Neural crest cell (in vitro differentiated cells): ENCODE measurements around the gene CSRP1. TPM values are rescaled to one million over a fixed set of nuclear protein-coding genes. Genes with fewer than 3 reads are reported as not detected.

Experiments
- DNase-seq: peaks from one replicate; pipeline ENCODE4 v3.0.0; 2021; ENCODE audit warnings: low read depth, mixed read lengths, low spot score
- H3K27ac Mint-ChIP-seq: one replicate; pipeline ENCODE4 v1.8.0; 2021; ENCODE audit warnings: mild to moderate bottlenecking, mixed read lengths; ENCODE audit not compliant: unreplicated experiment
- H3K27me3 Mint-ChIP-seq: 2 replicates; pipeline ENCODE4 v1.8.0; 2021; ENCODE audit warnings: low read depth, mild to moderate bottlenecking, mixed read lengths
- H3K36me3 Mint-ChIP-seq: 2 replicates; pipeline ENCODE4 v1.8.0; 2021; ENCODE audit warnings: low read depth, mild to moderate bottlenecking, mixed read lengths
- H3K4me1 Mint-ChIP-seq: 2 replicates; pipeline ENCODE4 v1.8.0; 2021; ENCODE audit warnings: mixed read lengths
- H3K4me3 Mint-ChIP-seq: one replicate; pipeline ENCODE4 v1.8.0; 2021; ENCODE audit warnings: mild to moderate bottlenecking, mixed read lengths
- H3K9me3 Mint-ChIP-seq: 2 replicates; pipeline ENCODE4 v1.8.0; 2021; ENCODE audit warnings: mixed read lengths
- total RNA-seq: library from RNA; stranded (reverse); gene quantifications from 2 replicates; pipeline ENCODE4 v1.2.1, GENCODE V29; 2021
- TF ChIP-seq, protein P1 (sequence below): fragments of 200-600 bp; sonication (generic); conservative IDR thresholded peaks from 2 replicates; pipeline ENCODE4 v1.5.0; 2021; ENCODE audit warnings: antibody characterized with exemption, mild to moderate bottlenecking

Gene CSRP1
- total RNA-seq, 1 donor from 2014 or later = 1.5 TPM

DNA sequence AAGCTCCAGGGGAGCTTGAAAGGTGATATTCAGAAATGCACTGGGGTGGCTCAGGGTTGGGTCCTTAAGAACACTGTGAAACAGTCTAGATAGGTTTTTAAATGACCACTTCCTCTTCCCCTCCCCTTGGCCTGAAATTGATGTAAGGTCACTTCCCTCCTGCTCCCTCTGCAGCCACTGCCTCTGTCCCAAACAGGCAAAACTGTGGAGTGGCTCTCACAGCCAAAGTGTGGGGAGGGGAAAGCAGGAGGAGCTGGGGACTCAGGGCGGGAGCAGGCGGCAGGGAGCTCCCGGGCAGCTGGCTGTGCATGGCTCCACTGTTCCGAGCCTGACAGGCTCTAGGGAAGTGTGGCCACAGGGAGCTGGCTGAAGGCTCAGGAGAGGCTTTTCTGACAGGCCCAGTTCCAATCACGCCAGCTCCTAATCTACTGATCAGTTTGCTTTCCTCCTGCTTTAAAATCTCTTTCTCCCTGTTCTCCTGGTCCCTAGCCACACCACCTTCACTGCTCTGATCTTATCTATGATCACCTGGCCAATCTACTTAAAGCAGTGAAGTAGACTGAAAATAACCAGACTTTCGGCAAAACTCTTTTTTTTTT, 5.1 kb upstream of the CSRP1 start:
- TF ChIP-seq, protein P1, sequence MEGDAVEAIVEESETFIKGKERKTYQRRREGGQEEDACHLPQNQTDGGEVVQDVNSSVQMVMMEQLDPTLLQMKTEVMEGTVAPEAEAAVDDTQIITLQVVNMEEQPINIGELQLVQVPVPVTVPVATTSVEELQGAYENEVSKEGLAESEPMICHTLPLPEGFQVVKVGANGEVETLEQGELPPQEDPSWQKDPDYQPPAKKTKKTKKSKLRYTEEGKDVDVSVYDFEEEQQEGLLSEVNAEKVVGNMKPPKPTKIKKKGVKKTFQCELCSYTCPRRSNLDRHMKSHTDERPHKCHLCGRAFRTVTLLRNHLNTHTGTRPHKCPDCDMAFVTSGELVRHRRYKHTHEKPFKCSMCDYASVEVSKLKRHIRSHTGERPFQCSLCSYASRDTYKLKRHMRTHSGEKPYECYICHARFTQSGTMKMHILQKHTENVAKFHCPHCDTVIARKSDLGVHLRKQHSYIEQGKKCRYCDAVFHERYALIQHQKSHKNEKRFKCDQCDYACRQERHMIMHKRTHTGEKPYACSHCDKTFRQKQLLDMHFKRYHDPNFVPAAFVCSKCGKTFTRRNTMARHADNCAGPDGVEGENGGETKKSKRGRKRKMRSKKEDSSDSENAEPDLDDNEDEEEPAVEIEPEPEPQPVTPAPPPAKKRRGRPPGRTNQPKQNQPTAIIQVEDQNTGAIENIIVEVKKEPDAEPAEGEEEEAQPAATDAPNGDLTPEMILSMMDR = no peak
- H3K27me3 Mint-ChIP-seq = peaks cover 3% of the 10 kb centered on the region
- H3K4me1 Mint-ChIP-seq = peaks cover 21% of the 10 kb centered on the region
- DNase-seq = no peak
- H3K4me3 Mint-ChIP-seq = no peak overlapping the region
- H3K27ac Mint-ChIP-seq = peak overlapping the region; percentile 29
- H3K36me3 Mint-ChIP-seq = no peaks in the 10 kb centered on the region
- H3K9me3 Mint-ChIP-seq = no peaks in the 10 kb centered on the region

DNA sequence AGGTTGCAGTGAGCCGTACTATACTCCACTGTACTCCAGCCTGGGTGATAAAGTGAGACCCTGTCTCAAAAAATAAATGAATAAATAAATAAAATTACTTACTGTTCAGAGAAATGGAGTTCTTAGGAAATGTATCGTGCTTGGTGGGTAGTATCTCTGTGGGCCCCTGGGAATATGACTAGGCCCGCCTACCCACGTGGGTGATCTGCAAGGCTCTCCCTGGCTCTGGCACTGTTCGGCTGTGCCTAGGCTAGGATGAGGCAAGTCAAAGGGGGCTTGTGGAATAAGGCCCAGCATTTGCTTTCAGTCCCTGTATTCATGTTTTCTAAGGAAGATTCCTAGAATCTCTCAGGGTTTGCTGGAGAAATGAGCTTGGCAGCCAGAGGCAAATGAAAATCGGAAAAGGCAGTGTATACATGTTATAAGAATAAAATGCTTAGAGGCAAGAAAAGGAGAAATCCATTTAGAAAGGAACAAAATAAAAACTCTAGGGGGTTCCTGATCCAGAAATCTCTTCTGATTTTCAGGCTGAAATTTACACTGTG, 4.5 kb upstream of the CSRP1 start:
- Mint-ChIP-seq H3K4me1 (peaks cover 21% of the 10 kb centered on the region), H3K9me3 (no peaks in the 10 kb centered on the region), H3K27ac (no peak overlapping the region), H3K36me3 (no peaks in the 10 kb centered on the region), H3K27me3 (peaks cover 3% of the 10 kb centered on the region), H3K4me3 (no peak overlapping the region)
- TF ChIP-seq, protein P1 = no peak
- DNase-seq = no peak

DNA sequence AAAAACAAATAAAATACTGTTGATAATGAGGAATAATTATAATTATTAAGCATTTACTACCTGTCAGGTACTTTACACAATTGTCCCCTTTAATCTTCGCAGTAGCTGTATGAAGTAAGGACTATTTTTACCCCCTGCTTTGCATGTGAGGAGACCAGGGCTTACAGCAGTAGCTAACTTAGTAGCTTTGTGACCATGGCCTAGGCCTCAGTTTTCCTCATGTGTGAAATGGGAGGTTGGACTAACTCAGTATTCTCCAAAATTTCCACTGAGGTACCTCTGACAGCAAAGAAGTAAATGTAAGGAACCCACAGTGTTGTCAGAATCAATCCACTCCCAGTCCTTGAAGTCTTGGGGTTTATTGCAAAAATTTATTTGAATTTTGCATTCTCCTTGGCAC, 3.8 kb upstream of the CSRP1 start:
- H3K27ac Mint-ChIP-seq = no peak overlapping the region

DNA sequence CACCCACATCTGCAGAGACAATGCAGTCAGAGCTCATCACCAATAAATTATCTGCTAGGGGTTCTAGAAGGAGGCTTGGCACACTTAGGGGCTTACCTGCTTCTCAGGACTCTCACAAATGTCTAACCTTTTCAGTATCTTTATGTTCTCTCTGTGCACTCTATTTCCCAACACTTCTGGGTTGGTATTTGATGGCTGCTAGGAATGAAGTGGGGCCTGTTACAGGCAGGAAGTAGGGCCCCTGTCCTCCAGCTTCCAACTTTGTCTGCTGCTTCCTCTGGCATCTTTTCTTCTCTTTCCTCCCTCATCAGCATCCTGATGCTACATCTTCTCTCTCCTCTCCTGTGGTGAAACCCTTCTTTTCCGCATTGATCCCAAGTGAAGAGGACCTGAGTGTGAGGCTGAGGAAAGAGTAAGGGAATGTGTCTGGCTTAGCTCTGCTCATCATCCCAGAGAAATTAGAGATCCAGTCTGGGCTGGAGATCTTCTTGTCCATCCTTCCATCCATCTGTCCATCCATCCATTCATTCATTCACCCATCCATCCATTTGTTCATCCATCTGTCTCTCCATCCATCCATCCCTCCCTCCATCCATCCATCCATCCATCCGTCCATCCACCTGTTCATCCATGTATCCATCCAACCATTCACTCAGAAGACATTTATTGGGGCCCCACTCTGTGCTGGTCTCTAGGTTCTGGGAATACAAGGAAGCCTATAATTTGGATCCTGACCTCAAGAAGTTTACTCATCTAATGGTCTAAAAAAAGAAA, 2.9 kb upstream of the CSRP1 start:
- H3K27ac Mint-ChIP-seq = peak overlapping the region; percentile 24

More for the DNA sequence above, 3.8 kb upstream of the CSRP1 start:
- Mint-ChIP-seq H3K4me3 (no peak overlapping the region), H3K9me3 (no peaks in the 10 kb centered on the region), H3K4me1 (peaks cover 29% of the 10 kb centered on the region), H3K36me3 (no peaks in the 10 kb centered on the region), H3K27me3 (peaks cover 3% of the 10 kb centered on the region)
- DNase-seq = no peak
- TF ChIP-seq, protein P1 = no peak

DNA sequence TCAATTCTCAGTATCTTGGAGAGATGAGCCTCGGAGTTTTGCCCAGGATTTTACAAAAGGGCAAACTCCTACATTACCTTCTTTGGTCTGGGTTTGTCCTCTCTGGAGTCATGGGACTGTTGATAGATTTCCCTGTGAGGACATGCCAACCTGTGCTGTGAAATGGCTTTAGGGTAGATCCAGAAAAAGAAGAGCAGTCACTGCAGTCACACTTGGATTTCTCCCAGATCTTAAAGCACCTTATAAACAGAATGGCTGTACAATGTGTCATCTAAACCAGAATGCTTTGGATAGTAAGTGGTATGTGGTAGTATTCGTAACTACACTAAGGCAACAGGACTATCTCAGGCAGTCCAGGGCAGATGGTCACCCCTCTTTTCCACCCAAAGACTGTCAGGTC, 1.9 kb upstream of the CSRP1 start:
- no peak for DNase-seq
- H3K4me1 Mint-ChIP-seq = peaks cover 41% of the 10 kb centered on the region
- H3K27ac Mint-ChIP-seq = no peak overlapping the region

More for the DNA sequence above, 2.9 kb upstream of the CSRP1 start:
- Mint-ChIP-seq H3K36me3 (no peaks in the 10 kb centered on the region), H3K4me3 (no peak overlapping the region), H3K4me1 (peaks cover 37% of the 10 kb centered on the region), H3K27me3 (no peaks in the 10 kb centered on the region), H3K9me3 (no peaks in the 10 kb centered on the region)
- DNase-seq = no peak
- TF ChIP-seq, protein P1 = no peak

More for the DNA sequence above, 1.9 kb upstream of the CSRP1 start:
- H3K36me3 Mint-ChIP-seq = no peaks in the 10 kb centered on the region
- H3K4me3 Mint-ChIP-seq = no peak overlapping the region
- no peaks in the 10 kb centered on the region for H3K9me3 Mint-ChIP-seq
- no peaks in the 10 kb centered on the region for H3K27me3 Mint-ChIP-seq
- TF ChIP-seq, protein P1 = no peak
